Measurements from ENCODE around the gene LGR6. TPM values are rescaled to one million over a fixed set of nuclear protein-coding genes. Genes with fewer than 3 reads are reported as not detected.
A peak's percentile ranks its signal among the peaks of the same experiment; 100 is the strongest.
"Not testable (repeated sequence)": the region's sequence is repeated elsewhere in the genome, so short reads cannot be mapped to it uniquely, and the experiment has no call there.

The LGR6 gene
- total RNA-seq, 1 experiment from 2014 or later: 0.08 TPM

- Histone ChIP-seq H3K36me3 (ENCODE audit: control insufficient read depth, insufficient read depth, low read length) (no peaks in the 10 kb centered on the region), H3K9me3 (ENCODE audit: control insufficient read depth, insufficient read depth, low read depth, low read length) (no peaks in the 10 kb centered on the region), H3K27ac (ENCODE audit: low read length) (no peak overlapping the region), H3K27me3 (ENCODE audit: control insufficient read depth, insufficient read depth, low read length) (peaks cover 8% of the 10 kb centered on the region), H3K4me3 (ENCODE audit: low read depth in 2 of 2, low read length in 2 of 2) (no peak overlapping the region), H3K4me1 (ENCODE audit: control insufficient read depth, insufficient read depth, low read length) (peaks cover 3% of the 10 kb centered on the region)
- DNase-seq (ENCODE audit: low read depth, low spot score) (no peak), ATAC-seq (peak; percentile 38)
- TF ChIP-seq TCF7L2 (IDR thresholded peaks at IDR 0.05; ENCODE audit: low read depth, low read length) (no peak), REST (IDR thresholded peaks at IDR 0.05; ENCODE audit: insufficient read depth in 1 of 2, low read depth in 2 of 2, low read length in 1 of 2) (no peak), SIN3A (IDR thresholded peaks at IDR 0.05; ENCODE audit: borderline replicate concordance, insufficient read depth, low read depth, low read length) (no peak), POLR2AphosphoS5 (IDR thresholded peaks at IDR 0.05; ENCODE audit: low read depth, low read length) (no peak), CTCF (IDR thresholded peaks at IDR 0.05) (peak; percentile 18)
- intact Hi-C loops (cut with micrococcal nuclease; ENCODE audit: unreplicated experiment): loop anchor here (1.0 to 10.0 kb wide), 2 partner anchors 125 to 525 kb away; partner anchors contain the start of gene SYT2
- CTCF ChIA-PET: interaction anchor here (0.6 to 2.2 kb wide), 9 partner anchors 16 to 294 kb away, joined by 3 to 11 read pairs (median 3); no protein-coding TSS in a partner anchor
- BruUV-seq (replicated peaks): no TSS peak
- POLR2A ChIA-PET: interaction anchor here (0.7 kb wide), 1 partner anchor 294 kb away, joined by 3 read pairs; no protein-coding TSS in a partner anchor
- in situ Hi-C loops (cut with HindIII; ENCODE audit: low pct_unique_long_range_greater_than_20kb, low sequenced_read_pairs): no loop called here
Observed at GRCh38 chr1:202189918-202190715, 3.5 kb upstream of the LGR6 start.

GRCh38 chr1:202191391-202191790 is 2.2 kb upstream of the LGR6 start:
- H3K4me3 ChIP-seq (ENCODE audit: low read depth in 2 of 2, low read length in 2 of 2); H3K27ac ChIP-seq (ENCODE audit: low read length); H3K27me3 ChIP-seq (ENCODE audit: control insufficient read depth, insufficient read depth, low read length); BruUV-seq (replicated peaks); CTCF ChIA-PET; H3K36me3 ChIP-seq (ENCODE audit: control insufficient read depth, insufficient read depth, low read length); H3K9me3 ChIP-seq (ENCODE audit: control insufficient read depth, insufficient read depth, low read depth, low read length); DNase-seq (ENCODE audit: low read depth, low spot score); intact Hi-C loops (cut with micrococcal nuclease; ENCODE audit: unreplicated experiment); ATAC-seq; H3K4me1 ChIP-seq (ENCODE audit: control insufficient read depth, insufficient read depth, low read length); in situ Hi-C loops (cut with HindIII; ENCODE audit: low pct_unique_long_range_greater_than_20kb, low sequenced_read_pairs); POLR2A ChIA-PET: not testable (repeated sequence)

All from Panc1 (cell line).